GM19372 (cell line): ENCODE data around the gene CDH9.
"Not testable (repeated sequence)": the region's sequence is repeated elsewhere in the genome, so short reads cannot be mapped to it uniquely, and the experiment has no call there.

ENCODE experiments used
- ATAC-seq: cut with Tn5 transposase; IDR thresholded peaks from one replicate; pipeline ENCODE4 v1.9.1; 2021; ENCODE audit warnings: mild to moderate bottlenecking, low read depth, moderate library complexity; ENCODE audit not compliant: unreplicated experiment

The CDH9 gene

GRCh38 chr5:26955161-26955560 is 83.2 kb downstream of the CDH9 start:
- no peak for ATAC-seq

- ATAC-seq: no peak
Measured at GRCh38 chr5:26948921-26949320, 89.5 kb downstream of the CDH9 start.

GRCh38 chr5:26945901-26946300 is 92.5 kb downstream of the CDH9 start:
- ATAC-seq: no peak

- no peak for ATAC-seq
Measured at GRCh38 chr5:26942481-26942880, 95.9 kb downstream of the CDH9 start.

- no peak for ATAC-seq
Measured at GRCh38 chr5:26940994-26941393, 97.4 kb downstream of the CDH9 start.

GRCh38 chr5:26932238-26932637 is 106.1 kb downstream of the CDH9 start:
- no peak for ATAC-seq

GRCh38 chr5:26921439-26921838 is 116.9 kb downstream of the CDH9 start:
- no peak for ATAC-seq

GRCh38 chr5:26903469-26903868 is 134.9 kb downstream of the CDH9 start:
- ATAC-seq: no peak

- ATAC-seq: no peak
Measured at GRCh38 chr5:26894719-26895263, 143.6 kb downstream of the CDH9 start.

GRCh38 chr5:26893078-26893477 is 145.3 kb downstream of the CDH9 start:
- ATAC-seq: no peak

- no peak for ATAC-seq
Measured at GRCh38 chr5:26889815-26890214, 148.6 kb downstream of the CDH9 start.

GRCh38 chr5:26884481-26884880 is 153.9 kb downstream of the CDH9 start:
- no peak for ATAC-seq

- no peak for ATAC-seq
Measured at GRCh38 chr5:26883375-26883774, 155.0 kb downstream of the CDH9 start.

GRCh38 chr5:26881901-26882300 is 156.5 kb downstream of the CDH9 start:
- no peak for ATAC-seq

- no peak for ATAC-seq
Measured at GRCh38 chr5:26877154-26877553, 161.2 kb downstream of the CDH9 start.

GRCh38 chr5:26872337-26872736 is 166.0 kb downstream of the CDH9 start:
- no peak for ATAC-seq

- no peak for ATAC-seq
Measured at GRCh38 chr5:26869781-26870180, 168.6 kb downstream of the CDH9 start.

- ATAC-seq: no peak
Measured at GRCh38 chr5:26868504-26868903, 169.9 kb downstream of the CDH9 start.

- no peak for ATAC-seq
Measured at GRCh38 chr5:26864061-26864460, 174.3 kb downstream of the CDH9 start.

- ATAC-seq: no peak
Measured at GRCh38 chr5:26856238-26856637, 182.1 kb downstream of the CDH9 start.

- ATAC-seq: not testable (repeated sequence)
Measured at GRCh38 chr5:26852450-26852849, 185.9 kb downstream of the CDH9 start.

- no peak for ATAC-seq
Measured at GRCh38 chr5:26847041-26847736, 191.2 kb downstream of the CDH9 start.
